Hepatocyte (in vitro differentiated cells): ENCODE results near the gene FGD4. TPM values are rescaled to one million over a fixed set of nuclear protein-coding genes. Genes with fewer than 3 reads are reported as not detected.

Experiments used
- DNase-seq: peaks from one replicate; pipeline ENCODE4 v3.0.0-alpha.2; 2016; ENCODE audit warnings: low spot score
- H2AFZ ChIP-seq: fragments of 200-600 bp; sonication (generic); 2 replicates; pipeline ENCODE4 v1.6.0; 2016; ENCODE audit warnings: antibody characterized with exemption, mild to moderate bottlenecking
- H3K27ac ChIP-seq: fragments of 200-600 bp; sonication (generic); 2 replicates; pipeline ENCODE4 v1.5.1; 2016; ENCODE audit warnings: mild to moderate bottlenecking
- H3K27me3 ChIP-seq: fragments of 200-600 bp; sonication (generic); 2 replicates; pipeline ENCODE4 v1.6.1; 2016
- H3K36me3 ChIP-seq: fragments of 200-600 bp; sonication (generic); replicated peaks from 2 replicates; pipeline ENCODE4 v1.5.1; 2016; ENCODE audit warnings: low read depth; ENCODE audit not compliant: insufficient read depth
- H3K4me1 ChIP-seq: fragments of 200-600 bp; sonication (generic); 2 replicates; pipeline ENCODE4 v1.5.1; 2016; ENCODE audit warnings: mild to moderate bottlenecking, moderate library complexity; ENCODE audit not compliant: insufficient read depth
- H3K4me2 ChIP-seq: fragments of 200-600 bp; sonication (generic); 2 replicates; pipeline ENCODE4 v1.6.0; 2016
- H3K4me3 ChIP-seq: fragments of 200-600 bp; sonication (generic); 2 replicates; pipeline ENCODE4 v1.5.1; 2016; ENCODE audit warnings: mild to moderate bottlenecking
- H3K79me2 ChIP-seq: fragments of 200-600 bp; sonication (generic); 2 replicates; pipeline ENCODE4 v1.6.0; 2017; ENCODE audit warnings: mild to moderate bottlenecking
- H3K9me2 ChIP-seq: fragments of 200-600 bp; sonication (generic); replicated peaks from 2 replicates; pipeline ENCODE4 v1.6.0; 2017; ENCODE audit warnings: mild to moderate bottlenecking; ENCODE audit not compliant: insufficient read depth
- H3K9me3 ChIP-seq: fragments of 200-600 bp; sonication (generic); 2 replicates; pipeline ENCODE4 v1.5.1; 2016; ENCODE audit warnings: low read depth, mild to moderate bottlenecking
- H4K20me1 ChIP-seq: fragments of 200-600 bp; sonication (generic); 2 replicates; pipeline ENCODE4 v1.6.0; 2016; ENCODE audit warnings: mild to moderate bottlenecking; ENCODE audit not compliant: insufficient read depth, poor library complexity, severe bottlenecking
- EZH2 ChIP-seq: fragments of 200-600 bp; sonication (generic); IDR thresholded peaks from 2 replicates; pipeline ENCODE4 v1.6.1; 2016; ENCODE audit warnings: antibody characterized with exemption, mild to moderate bottlenecking, borderline replicate concordance
- EZH2phosphoT487 ChIP-seq: fragments of 200-600 bp; sonication (generic); IDR thresholded peaks from one replicate; pipeline ENCODE4 v1.6.1; 2018; ENCODE audit warnings: antibody characterized with exemption, mild to moderate bottlenecking, low read depth, moderate library complexity; ENCODE audit not compliant: unreplicated experiment, severe bottlenecking
- WGBS: methylation state at CpG from one replicate; pipeline ENCODE4 v1.1.6; 2016; ENCODE audit warnings: low lambda C conversion rate; ENCODE audit errors: missing lambda C conversion rate; 5-methylcytosine and 5-hydroxymethylcytosine counted together
- polyA plus RNA-seq: library from polyadenylated mRNA; unstranded; fragments of >200 nt; fragmentation: Nextera tagmentation; extraction: Ambion mirVana; gene quantifications from 2 replicates; pipeline ENCODE4 v1.2.1, GENCODE V29; 2016
- total RNA-seq: library from RNA; depleted of rRNA; stranded (reverse); fragments of >200 nt; gene quantifications from 2 replicates; pipeline ENCODE4 v1.2.3, GENCODE V29; 2014
- TF ChIP-seq, protein P1 (sequence below): fragments of 200-600 bp; sonication (generic); IDR thresholded peaks from 2 replicates; pipeline ENCODE4 v1.5.1; 2016; ENCODE audit warnings: antibody characterized with exemption, mild to moderate bottlenecking; ENCODE audit not compliant: poor library complexity

The FGD4 gene
- total and polyA plus RNA-seq, 2 experiments from 2014 or later = 15.2 to 41.5 TPM

DNA sequence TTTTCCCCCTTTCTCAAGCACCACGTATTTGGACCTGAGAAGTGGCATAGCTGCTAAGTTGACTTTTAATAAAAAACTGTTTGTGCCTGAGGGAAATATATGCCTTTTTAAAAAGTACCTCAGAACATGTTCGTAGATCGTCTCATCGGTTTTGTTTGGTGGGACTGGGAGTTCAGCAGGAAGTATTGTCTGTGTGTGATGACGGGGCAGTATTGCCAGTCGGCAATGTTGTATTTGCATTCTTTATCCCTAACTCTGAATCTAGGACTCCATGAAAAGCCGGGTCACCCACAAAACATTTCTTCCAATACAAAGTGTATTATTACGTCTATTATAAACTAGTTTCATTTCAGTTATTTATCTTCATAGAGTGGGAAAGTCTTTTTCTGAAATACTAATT lies 19.7 kb upstream of the FGD4 start:
- DNase-seq = no peak
- WGBS = 85% methylated on average over 8 of the region's 8 CpGs
- Histone ChIP-seq H3K4me2 (no peak overlapping the region), H3K36me3 (no peaks in the 10 kb centered on the region), H4K20me1 (no peaks in the 10 kb centered on the region), H3K9me3 (no peaks in the 10 kb centered on the region), H3K4me1 (no peaks in the 10 kb centered on the region), H3K9me2 (no peaks in the 10 kb centered on the region), H3K27ac (no peak overlapping the region), H3K27me3 (no peaks in the 10 kb centered on the region), H3K79me2 (no peaks in the 10 kb centered on the region), H3K4me3 (no peak overlapping the region), H2AFZ (no peak overlapping the region)
- no peak for TF ChIP-seq EZH2phosphoT487
- TF ChIP-seq, protein P1, sequence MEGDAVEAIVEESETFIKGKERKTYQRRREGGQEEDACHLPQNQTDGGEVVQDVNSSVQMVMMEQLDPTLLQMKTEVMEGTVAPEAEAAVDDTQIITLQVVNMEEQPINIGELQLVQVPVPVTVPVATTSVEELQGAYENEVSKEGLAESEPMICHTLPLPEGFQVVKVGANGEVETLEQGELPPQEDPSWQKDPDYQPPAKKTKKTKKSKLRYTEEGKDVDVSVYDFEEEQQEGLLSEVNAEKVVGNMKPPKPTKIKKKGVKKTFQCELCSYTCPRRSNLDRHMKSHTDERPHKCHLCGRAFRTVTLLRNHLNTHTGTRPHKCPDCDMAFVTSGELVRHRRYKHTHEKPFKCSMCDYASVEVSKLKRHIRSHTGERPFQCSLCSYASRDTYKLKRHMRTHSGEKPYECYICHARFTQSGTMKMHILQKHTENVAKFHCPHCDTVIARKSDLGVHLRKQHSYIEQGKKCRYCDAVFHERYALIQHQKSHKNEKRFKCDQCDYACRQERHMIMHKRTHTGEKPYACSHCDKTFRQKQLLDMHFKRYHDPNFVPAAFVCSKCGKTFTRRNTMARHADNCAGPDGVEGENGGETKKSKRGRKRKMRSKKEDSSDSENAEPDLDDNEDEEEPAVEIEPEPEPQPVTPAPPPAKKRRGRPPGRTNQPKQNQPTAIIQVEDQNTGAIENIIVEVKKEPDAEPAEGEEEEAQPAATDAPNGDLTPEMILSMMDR = no peak
- no peak for TF ChIP-seq EZH2

DNA sequence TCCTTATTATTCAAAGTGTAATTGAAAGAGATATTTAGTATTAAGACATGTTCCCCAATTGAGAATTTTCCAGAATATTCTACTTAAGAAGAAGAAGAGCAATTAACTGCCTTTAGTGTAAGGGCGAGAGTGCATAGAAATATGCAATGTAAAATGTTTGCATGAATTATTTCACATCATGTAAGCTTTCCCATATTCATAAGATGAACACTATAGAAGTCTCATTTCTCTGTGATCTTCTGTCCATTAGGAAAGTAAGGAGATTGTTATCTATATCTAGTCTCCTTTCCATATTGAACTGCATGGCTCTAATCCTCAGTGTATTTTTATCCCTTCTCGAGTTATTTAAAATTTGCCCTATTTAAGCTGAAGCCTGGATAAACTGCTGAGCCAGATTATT lies 17.1 kb upstream of the FGD4 start:
- H3K79me2 ChIP-seq = no peaks in the 10 kb centered on the region
- no peak overlapping the region for H3K27ac ChIP-seq
- no peaks in the 10 kb centered on the region for H3K9me2 ChIP-seq
- TF ChIP-seq EZH2phosphoT487 (no peak), EZH2 (no peak)
- TF ChIP-seq, protein P1 = no peak
- no peaks in the 10 kb centered on the region for H4K20me1 ChIP-seq
- WGBS = 85% methylated on average over 2 of the region's 2 CpGs
- H3K4me3 ChIP-seq = no peak overlapping the region
- no peaks in the 10 kb centered on the region for H3K27me3 ChIP-seq
- H3K4me2 ChIP-seq = no peak overlapping the region
- no peaks in the 10 kb centered on the region for H3K4me1 ChIP-seq
- H2AFZ ChIP-seq = no peak overlapping the region
- H3K36me3 ChIP-seq = no peaks in the 10 kb centered on the region
- DNase-seq = no peak
- no peaks in the 10 kb centered on the region for H3K9me3 ChIP-seq

DNA sequence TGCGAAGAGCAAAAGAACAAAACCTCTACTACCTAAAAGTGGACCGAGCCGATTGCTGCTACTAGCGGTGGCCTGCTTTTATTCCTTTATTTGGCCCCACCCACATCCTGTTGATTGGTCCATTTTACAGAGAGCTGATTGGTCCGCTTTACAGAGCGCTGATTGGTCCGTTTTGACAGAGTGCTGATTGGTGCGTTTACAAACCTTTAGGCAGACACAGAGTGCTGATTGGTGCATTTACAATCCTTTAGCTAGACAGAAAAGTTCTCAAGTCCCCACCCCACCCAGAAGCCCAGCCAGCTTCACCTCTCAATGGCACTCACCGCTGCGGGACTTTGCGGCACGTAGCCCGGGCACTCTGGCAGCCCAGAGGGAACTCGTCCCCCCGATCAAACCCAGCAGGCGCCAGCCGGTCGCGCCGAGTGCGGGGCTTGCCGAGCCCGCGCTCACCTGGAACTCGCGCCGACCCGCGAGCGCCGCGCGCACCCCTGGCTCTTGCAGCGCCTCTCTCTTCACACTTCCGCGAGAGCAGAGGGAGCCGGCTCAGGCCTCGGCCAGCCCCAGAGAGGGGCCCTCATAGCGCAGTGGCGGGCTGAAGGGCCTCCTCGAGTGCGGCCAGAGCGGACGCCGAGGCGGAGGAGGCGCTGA lies 8.7 kb upstream of the FGD4 start:
- Histone ChIP-seq H3K36me3 (no peaks in the 10 kb centered on the region), H4K20me1 (no peaks in the 10 kb centered on the region), H3K27me3 (no peaks in the 10 kb centered on the region), H2AFZ (no peak overlapping the region), H3K79me2 (no peaks in the 10 kb centered on the region), H3K4me3 (no peak overlapping the region), H3K4me2 (no peak overlapping the region), H3K4me1 (no peaks in the 10 kb centered on the region), H3K9me2 (no peaks in the 10 kb centered on the region), H3K27ac (no peak overlapping the region), H3K9me3 (no peaks in the 10 kb centered on the region)
- 99% methylated on average over 45 of the region's 47 CpGs for WGBS
- TF ChIP-seq EZH2 = no peak
- TF ChIP-seq, protein P1 = no peak
- no peak for TF ChIP-seq EZH2phosphoT487
- DNase-seq = no peak

DNA sequence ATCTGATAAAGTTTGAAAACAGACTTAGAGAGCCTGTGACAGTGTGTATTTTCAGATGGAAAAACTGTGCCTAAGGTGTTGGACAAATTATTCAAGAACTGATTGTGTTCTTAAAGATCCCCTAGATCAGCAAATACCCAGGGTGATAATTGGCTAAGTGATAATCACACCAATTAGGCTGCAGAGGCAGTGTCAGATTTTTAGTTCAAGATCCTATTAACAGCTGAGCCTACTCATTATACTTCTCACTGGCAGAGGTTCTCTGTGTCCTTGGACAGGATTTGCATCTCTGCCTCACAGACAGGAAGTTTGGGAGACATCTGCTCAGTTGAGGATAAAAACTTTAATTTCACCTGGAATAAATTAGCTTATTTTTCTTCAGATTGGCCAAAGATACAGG lies 4.3 kb upstream of the FGD4 start:
- TF ChIP-seq EZH2phosphoT487 = no peak
- no peak for TF ChIP-seq EZH2
- TF ChIP-seq, protein P1 = no peak
- H4K20me1 ChIP-seq = no peaks in the 10 kb centered on the region
- H3K9me3 ChIP-seq = no peaks in the 10 kb centered on the region
- no peaks in the 10 kb centered on the region for H3K9me2 ChIP-seq
- no peaks in the 10 kb centered on the region for H3K79me2 ChIP-seq
- H3K27me3 ChIP-seq = no peaks in the 10 kb centered on the region
- H2AFZ ChIP-seq = no peak overlapping the region
- peaks cover 10% of the 10 kb centered on the region for H3K4me1 ChIP-seq
- no peaks in the 10 kb centered on the region for H3K36me3 ChIP-seq
- no peak overlapping the region for H3K4me3 ChIP-seq
- no peak overlapping the region for H3K27ac ChIP-seq
- no peak for DNase-seq
- H3K4me2 ChIP-seq = no peak overlapping the region
